Panc1 (cell line): ENCODE results near the gene SLC9A8. TPM values are rescaled to one million over a fixed set of nuclear protein-coding genes. Genes with fewer than 3 reads are reported as not detected.

ENCODE experiments used
- ATAC-seq: fragments of 200-7000 bp; cut with Tn5 transposase; 2 replicates; pipeline ENCODE4 v1.9.1; 2020; ENCODE audit warnings: mild to moderate bottlenecking, moderate library complexity
- BruUV-seq: library from RNA; stranded (reverse); fragments of 400-500 nt; replicated peaks from 2 replicates; lab custom pipeline; 2021; lab: Mats Ljungman, UMichigan
- CTCF ChIA-PET: fragments of 300-600 bp; sonication (Branson Sonifier 250); formaldehyde crosslinking; loops from one replicate; lab custom pipeline; 2022; ENCODE audit warnings: antibody characterized with exemption; lab: Charles Lee
- POLR2A ChIA-PET: fragments of 300-600 bp; sonication (Branson Sonifier 250); formaldehyde crosslinking; loops from one replicate; lab custom pipeline; 2022; ENCODE audit warnings: antibody characterized with exemption; lab: Charles Lee
- DNase-seq: peaks from one replicate; pipeline ENCODE4 v3.0.0-alpha.2; 2010; ENCODE audit warnings: low read depth, low spot score
- H3K27ac ChIP-seq: 2 replicates; pipeline ENCODE4 v1.5.1; 2011; ENCODE audit warnings: mild to moderate bottlenecking, low read length, inconsistent platforms
- H3K27me3 ChIP-seq: fragments of 200-500 bp; sonication (Bioruptor generic); 2 replicates; pipeline ENCODE4 v1.6.0; 2014; ENCODE audit warnings: low read length, inconsistent platforms; ENCODE audit not compliant: control insufficient read depth, insufficient read depth
- H3K36me3 ChIP-seq: fragments of 200-500 bp; sonication (Bioruptor generic); 2 replicates; pipeline ENCODE4 v1.5.1; 2014; ENCODE audit warnings: inconsistent platforms, mild to moderate bottlenecking, low read length, moderate library complexity; ENCODE audit not compliant: control insufficient read depth, insufficient read depth
- H3K4me1 ChIP-seq: 2 replicates; pipeline ENCODE4 v1.5.1; 2011; ENCODE audit warnings: inconsistent platforms, mild to moderate bottlenecking, low read length, moderate library complexity; ENCODE audit not compliant: control insufficient read depth, insufficient read depth
- H3K4me3 ChIP-seq, 2 experiments: 2 replicates each; pipeline ENCODE4 v1.5.1; 2011 to 2012; ENCODE audit warnings: low read depth in 2 of 2, low read length in 2 of 2, mild to moderate bottlenecking in 2 of 2, inconsistent platforms in 1 of 2, moderate library complexity in 1 of 2
- H3K9me3 ChIP-seq: fragments of 200-500 bp; sonication (Bioruptor generic); 2 replicates; pipeline ENCODE4 v1.5.1; 2014; ENCODE audit warnings: low read depth, mild to moderate bottlenecking, inconsistent platforms, low read length, moderate library complexity; ENCODE audit not compliant: control insufficient read depth, insufficient read depth
- POLR2AphosphoS5 ChIP-seq: IDR thresholded peaks from 2 replicates; pipeline ENCODE4 v1.6.1; 2012; ENCODE audit warnings: mild to moderate bottlenecking, low read depth, low read length, moderate library complexity
- SIN3A ChIP-seq: IDR thresholded peaks from 2 replicates; pipeline ENCODE4 v1.6.1; 2012; ENCODE audit warnings: low read depth, mild to moderate bottlenecking, low read length, moderate library complexity, borderline replicate concordance; ENCODE audit not compliant: insufficient read depth
- TCF7L2 ChIP-seq: IDR thresholded peaks from 2 replicates; pipeline ENCODE4 v1.6.1; 2011; ENCODE audit warnings: mild to moderate bottlenecking, low read depth, low read length, inconsistent platforms
- in situ Hi-C: cut with HindIII; loops from 2 replicates; pipeline ENCODE4 v1.10.0; 2016; ENCODE audit warnings: low sequenced_read_pairs, low pct_unique_long_range_greater_than_20kb
- intact Hi-C: fragments of 100-400 bp; cut with micrococcal nuclease; formaldehyde crosslinking; loops from one replicate; pipeline ENCODE4 v1.10.0; 2022; ENCODE audit not compliant: unreplicated experiment
- total RNA-seq: library from RNA; stranded (reverse); gene quantifications from one replicate; pipeline ENCODE4 v1.2.1, GENCODE V29; 2021; ENCODE audit not compliant: unreplicated experiment
- TF ChIP-seq, protein P1 (sequence below): fragments of 450-650 bp; IDR thresholded peaks from 2 replicates; pipeline ENCODE4 v1.5.1; 2017; ENCODE audit warnings: mild to moderate bottlenecking
- TF ChIP-seq, protein P2 (sequence below), 2 experiments: IDR thresholded peaks; 2 replicates each; pipeline ENCODE4 v1.6.1; 2011 to 2012; ENCODE audit warnings: low read depth in 2 of 2, control low read depth in 1 of 2, low read length in 1 of 2, mild to moderate bottlenecking in 1 of 2, moderate library complexity in 1 of 2; ENCODE audit not compliant: insufficient read depth in 1 of 2

SLC9A8 gene
- total RNA-seq, 1 experiment from 2014 or later = 6.7 TPM

DNA sequence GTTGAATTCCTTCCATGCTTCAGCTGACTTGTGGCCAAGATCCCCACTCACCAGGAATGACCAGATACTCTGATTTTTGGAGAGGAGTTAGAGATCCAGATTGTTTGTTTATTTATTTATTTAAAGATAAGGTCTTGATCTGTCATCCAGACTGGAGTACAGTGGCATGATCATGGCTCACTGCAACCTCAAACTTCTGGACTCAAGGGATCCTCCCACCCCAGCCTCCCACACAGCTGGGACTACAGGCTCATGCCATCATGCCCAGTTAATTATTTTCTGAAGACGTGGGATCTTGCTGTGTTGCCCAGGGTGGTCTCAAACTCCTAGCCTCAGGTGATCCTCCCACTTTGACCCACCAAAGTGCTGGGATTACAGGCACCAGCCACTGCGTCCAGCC, 106.8 kb downstream of the SLC9A8 start:
- intact Hi-C loops = no loop called here
- in situ Hi-C loops = no loop called here
- Histone ChIP-seq H3K27ac (no peak overlapping the region), H3K4me3 (no peak overlapping the region), H3K9me3 (no peaks in the 10 kb centered on the region), H3K27me3 (no peaks in the 10 kb centered on the region), H3K4me1 (peaks cover 7% of the 10 kb centered on the region), H3K36me3 (peaks cover 3% of the 10 kb centered on the region; the same call in 1 of the 2 replicates)
- BruUV-seq = no TSS peak
- TF ChIP-seq SIN3A (no peak), POLR2AphosphoS5 (no peak), TCF7L2 (no peak)
- TF ChIP-seq, protein P1, sequence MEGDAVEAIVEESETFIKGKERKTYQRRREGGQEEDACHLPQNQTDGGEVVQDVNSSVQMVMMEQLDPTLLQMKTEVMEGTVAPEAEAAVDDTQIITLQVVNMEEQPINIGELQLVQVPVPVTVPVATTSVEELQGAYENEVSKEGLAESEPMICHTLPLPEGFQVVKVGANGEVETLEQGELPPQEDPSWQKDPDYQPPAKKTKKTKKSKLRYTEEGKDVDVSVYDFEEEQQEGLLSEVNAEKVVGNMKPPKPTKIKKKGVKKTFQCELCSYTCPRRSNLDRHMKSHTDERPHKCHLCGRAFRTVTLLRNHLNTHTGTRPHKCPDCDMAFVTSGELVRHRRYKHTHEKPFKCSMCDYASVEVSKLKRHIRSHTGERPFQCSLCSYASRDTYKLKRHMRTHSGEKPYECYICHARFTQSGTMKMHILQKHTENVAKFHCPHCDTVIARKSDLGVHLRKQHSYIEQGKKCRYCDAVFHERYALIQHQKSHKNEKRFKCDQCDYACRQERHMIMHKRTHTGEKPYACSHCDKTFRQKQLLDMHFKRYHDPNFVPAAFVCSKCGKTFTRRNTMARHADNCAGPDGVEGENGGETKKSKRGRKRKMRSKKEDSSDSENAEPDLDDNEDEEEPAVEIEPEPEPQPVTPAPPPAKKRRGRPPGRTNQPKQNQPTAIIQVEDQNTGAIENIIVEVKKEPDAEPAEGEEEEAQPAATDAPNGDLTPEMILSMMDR = no peak
- TF ChIP-seq, protein P2, sequence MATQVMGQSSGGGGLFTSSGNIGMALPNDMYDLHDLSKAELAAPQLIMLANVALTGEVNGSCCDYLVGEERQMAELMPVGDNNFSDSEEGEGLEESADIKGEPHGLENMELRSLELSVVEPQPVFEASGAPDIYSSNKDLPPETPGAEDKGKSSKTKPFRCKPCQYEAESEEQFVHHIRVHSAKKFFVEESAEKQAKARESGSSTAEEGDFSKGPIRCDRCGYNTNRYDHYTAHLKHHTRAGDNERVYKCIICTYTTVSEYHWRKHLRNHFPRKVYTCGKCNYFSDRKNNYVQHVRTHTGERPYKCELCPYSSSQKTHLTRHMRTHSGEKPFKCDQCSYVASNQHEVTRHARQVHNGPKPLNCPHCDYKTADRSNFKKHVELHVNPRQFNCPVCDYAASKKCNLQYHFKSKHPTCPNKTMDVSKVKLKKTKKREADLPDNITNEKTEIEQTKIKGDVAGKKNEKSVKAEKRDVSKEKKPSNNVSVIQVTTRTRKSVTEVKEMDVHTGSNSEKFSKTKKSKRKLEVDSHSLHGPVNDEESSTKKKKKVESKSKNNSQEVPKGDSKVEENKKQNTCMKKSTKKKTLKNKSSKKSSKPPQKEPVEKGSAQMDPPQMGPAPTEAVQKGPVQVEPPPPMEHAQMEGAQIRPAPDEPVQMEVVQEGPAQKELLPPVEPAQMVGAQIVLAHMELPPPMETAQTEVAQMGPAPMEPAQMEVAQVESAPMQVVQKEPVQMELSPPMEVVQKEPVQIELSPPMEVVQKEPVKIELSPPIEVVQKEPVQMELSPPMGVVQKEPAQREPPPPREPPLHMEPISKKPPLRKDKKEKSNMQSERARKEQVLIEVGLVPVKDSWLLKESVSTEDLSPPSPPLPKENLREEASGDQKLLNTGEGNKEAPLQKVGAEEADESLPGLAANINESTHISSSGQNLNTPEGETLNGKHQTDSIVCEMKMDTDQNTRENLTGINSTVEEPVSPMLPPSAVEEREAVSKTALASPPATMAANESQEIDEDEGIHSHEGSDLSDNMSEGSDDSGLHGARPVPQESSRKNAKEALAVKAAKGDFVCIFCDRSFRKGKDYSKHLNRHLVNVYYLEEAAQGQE (IDR thresholded peaks at IDR 0.05; ENCODE audit: insufficient read depth in 1 of 2, low read depth in 2 of 2, low read length in 1 of 2) = no peak
- POLR2A ChIA-PET = no interaction called here
- CTCF ChIA-PET = no interaction called here
- no peak for ATAC-seq
- DNase-seq = no peak

DNA sequence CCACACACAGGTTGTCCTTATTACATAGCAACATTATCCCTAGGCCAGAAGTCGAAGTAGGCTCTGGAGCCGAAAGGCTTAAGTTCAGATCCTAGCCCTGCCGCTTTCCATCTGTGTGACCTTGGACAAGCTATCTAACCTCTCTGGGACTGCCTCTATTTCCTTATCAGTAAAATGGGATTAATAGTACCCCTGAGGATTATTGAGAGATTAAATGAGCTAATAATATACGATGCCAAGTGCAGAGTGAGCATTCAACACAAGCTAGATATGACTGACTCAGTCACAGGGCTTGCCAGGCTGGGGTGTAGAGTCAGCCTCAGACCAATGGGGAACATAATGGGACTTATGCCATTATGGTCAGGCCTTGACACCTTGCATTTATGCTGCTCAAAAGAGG, 111.6 kb downstream of the SLC9A8 start:
- TF ChIP-seq TCF7L2 (no peak), POLR2AphosphoS5 (no peak), SIN3A (no peak)
- TF ChIP-seq, protein P1 = no peak
- TF ChIP-seq, protein P2 (IDR thresholded peaks at IDR 0.05; ENCODE audit: insufficient read depth in 1 of 2, low read depth in 2 of 2, low read length in 1 of 2) = no peak
- DNase-seq (no peak), ATAC-seq (no peak)
- Histone ChIP-seq H3K9me3 (no peaks in the 10 kb centered on the region), H3K27ac (no peak overlapping the region), H3K36me3 (no peaks in the 10 kb centered on the region), H3K4me3 (no peak overlapping the region), H3K4me1 (no peaks in the 10 kb centered on the region), H3K27me3 (no peaks in the 10 kb centered on the region)
- in situ Hi-C loops = no loop called here
- ChIA-PET POLR2A (interaction anchor here (0.7 kb wide), 1 partner anchor 228 kb away, joined by 13 read pairs; no protein-coding TSS in a partner anchor), CTCF (interaction anchor here (0.6 kb wide), 1 partner anchor 12 kb away, joined by 5 read pairs; no protein-coding TSS in a partner anchor)
- BruUV-seq = no TSS peak
- intact Hi-C loops = no loop called here
